Measurements from ENCODE around the gene STIP1. TPM values are rescaled to one million over a fixed set of nuclear protein-coding genes. Genes with fewer than 3 reads are reported as not detected.

The STIP1 gene
- total and polyA plus RNA-seq, 2 of the 4 experiments (the other 2 are of a cell fraction): 201 to 489 TPM

GRCh38 chr11:64230985-64231365, 45.0 kb downstream of the STIP1 start:
- peak overlapping the region; percentile 99 for H3K14ac ChIP-seq (replicated peaks; ENCODE audit: low read depth, low read length)
- H3K27ac ChIP-seq (ENCODE audit: insufficient read depth, low read length): peak overlapping the region; percentile 51; the same call in 1 of the 2 replicates
- H3K23ac ChIP-seq (ENCODE audit: low read depth, low read length): peak overlapping the region; percentile 82
- H3K27me3 ChIP-seq (ENCODE audit: control insufficient read depth, insufficient read depth, low read length): no peaks in the 10 kb centered on the region
- CTCF ChIA-PET: no interaction called here
- H3K9ac ChIP-seq (ENCODE audit: low read depth, low read length): peak overlapping the region; percentile 74
- ATAC-seq (ENCODE audit: low read depth): no peak
- dilution Hi-C loops (cut with HindIII; ENCODE audit: low sequenced_read_pairs, unreplicated experiment) (no loop called here), intact Hi-C loops (cut with micrococcal nuclease) (loop anchor here (1.0 kb wide), 2 partner anchors 38 to 73 kb away; no protein-coding TSS in a partner anchor), in situ Hi-C loops (cut with MboI; ENCODE audit: low sequenced_read_pairs) (no loop called here)
- H3K36me3 ChIP-seq (ENCODE audit: control insufficient read depth, insufficient read depth, low read length): peaks cover under 1% of the 10 kb centered on the region; the same call in 1 of the 2 replicates
- H2AK9ac ChIP-seq (replicated peaks; ENCODE audit: low read depth, low read length, poor library complexity): peak overlapping the region; percentile 99
- H4K8ac ChIP-seq (ENCODE audit: low read depth in 2 of 2, low read length in 2 of 2): peak overlapping the region; percentile 88 to 93
- peak overlapping the region; percentile 67 for H4K91ac ChIP-seq (ENCODE audit: insufficient read depth, low read depth, low read length)
- no CpG with 5 or more reads among the region's 8 CpGs for WGBS, 2 experiments (ENCODE audit: extremely low coverage in 2 of 2, insufficient read length in 1 of 2)
- peak overlapping the region; percentile 78 for H4K5ac ChIP-seq (ENCODE audit: low read depth, low read length)
- DNase-seq: no peak
- H2AK5ac ChIP-seq (ENCODE audit: low read depth, low read length): peak overlapping the region; percentile 74
- peak overlapping the region; percentile 83 for H3K4me3 ChIP-seq (ENCODE audit: insufficient read depth, low read depth, low read length)
- H3K4ac ChIP-seq (ENCODE audit: low read depth, low read length): peak overlapping the region; percentile 97
- no peak overlapping the region for H2BK120ac ChIP-seq (ENCODE audit: low read depth, low read length)
- H3K4me2 ChIP-seq (ENCODE audit: low read depth, low read length): peak overlapping the region; percentile 84
- no peaks in the 10 kb centered on the region; the same call in 1 of the 2 replicates for H4K20me1 ChIP-seq (ENCODE audit: insufficient read depth, low read length)
- BruUV-seq (replicated peaks): no TSS peak
- no peak overlapping the region for H3K18ac ChIP-seq (ENCODE audit: low read depth, low read length)
- POLR2A ChIA-PET (ENCODE audit: unreplicated experiment): no interaction called here
- H3K56ac ChIP-seq (ENCODE audit: extremely low read depth, insufficient read depth, low read length): no peak overlapping the region
- H3K9me3 ChIP-seq (ENCODE audit: control insufficient read depth, insufficient read depth, low read length): no peaks in the 10 kb centered on the region
- H3K9me1 ChIP-seq (ENCODE audit: insufficient read depth, low read length): peaks cover 10% of the 10 kb centered on the region
- TF ChIP-seq ELK1 (IDR thresholded peaks at IDR 0.05; ENCODE audit: borderline replicate concordance, low read depth, low read length) (no peak), CTCF (conservative IDR thresholded peaks at IDR 0.05; ENCODE audit: low read depth, low read length) (no peak), USF2 (IDR thresholded peaks at IDR 0.05; ENCODE audit: low read depth, low read length) (no peak), SMC3 (IDR thresholded peaks at IDR 0.05; ENCODE audit: low read depth, low read length) (no peak), BHLHE40 (IDR thresholded peaks at IDR 0.05; ENCODE audit: low read depth, low read length) (no peak), MAFK (IDR thresholded peaks at IDR 0.05; ENCODE audit: low read depth, low read length) (no peak), POLR2A (IDR thresholded peaks at IDR 0.05; ENCODE audit: low read depth, low read length) (no peak), MAZ (IDR thresholded peaks at IDR 0.05; ENCODE audit: borderline replicate concordance, low read depth, low read length) (no peak), CHD1 (IDR thresholded peaks at IDR 0.05; ENCODE audit: low read depth, low read length) (no peak)
- no peak overlapping the region for H2BK20ac ChIP-seq (ENCODE audit: low read depth, low read length)
- H2AFZ ChIP-seq (replicated peaks; ENCODE audit: low read length, poor library complexity): peak overlapping the region; percentile 98
- H2BK5ac ChIP-seq (ENCODE audit: low read depth, low read length, poor library complexity, severe bottlenecking): no peak overlapping the region
- H2BK15ac ChIP-seq (ENCODE audit: low read depth, low read length): no peak overlapping the region
- H3K79me1 ChIP-seq (ENCODE audit: low read depth in 1 of 2, low read length in 2 of 2): peaks cover 28 to 77% of the 10 kb centered on the region in 2 experiments
- H3K4me1 ChIP-seq (ENCODE audit: control insufficient read depth, insufficient read depth, low read length): peaks cover 23% of the 10 kb centered on the region
